Epithelial cell of alveolus of lung (primary cell): ENCODE measurements around the gene PPP4R3B. TPM values are rescaled to one million over a fixed set of nuclear protein-coding genes. Genes with fewer than 3 reads are reported as not detected.

Experiments used
- total RNA-seq: library from RNA; depleted of rRNA; stranded (reverse); fragments of >200 nt; gene quantifications from 2 replicates; pipeline ENCODE4 v1.2.1, GENCODE V29; 2015

The PPP4R3B gene
- total RNA-seq: 32.3 and 47.1 TPM in 2 replicates

GRCh38 chr2:55617175-55618024 is at the start of gene PPP4R3B:
Gene PPP4R3B (minus strand): TSS chr2:55617622. CDS start chr2:55617285, 337 bp downstream.

Other genes starting within 250 kb of the PPP4R3B start
- 25.2 and 37.0 TPM in 2 replicates for gene CCDC88A, start 197.8 kb downstream of the PPP4R3B start, total RNA-seq
- gene CFAP36, start 97.9 kb downstream of the PPP4R3B start, total RNA-seq: 16.4 and 29.9 TPM in 2 replicates
- gene PNPT1, start 76.2 kb upstream of the PPP4R3B start, total RNA-seq: 8.0 and 13.8 TPM in 2 replicates